ENCODE data around the gene TRIM41.
A peak's percentile ranks its signal among the peaks of the same experiment; 100 is the strongest.
"Not testable (repeated sequence)": the region's sequence is repeated elsewhere in the genome, so short reads cannot be mapped to it uniquely, and the experiment has no call there.

TRIM41 gene

GRCh38 chr5:181210148-181210547 lies 12.9 kb upstream of the TRIM41 start:
- DNase-seq (ENCODE audit: low read depth in 2 of 2): not testable (repeated sequence)

- DNase-seq (ENCODE audit: low read depth in 2 of 2): not testable (repeated sequence)
These were observed 12.4 kb upstream of the TRIM41 start for GRCh38 chr5:181210698-181211097.

GRCh38 chr5:181211208-181211607 lies 11.9 kb upstream of the TRIM41 start:
- DNase-seq (ENCODE audit: low read depth in 2 of 2): no peak

DNA sequence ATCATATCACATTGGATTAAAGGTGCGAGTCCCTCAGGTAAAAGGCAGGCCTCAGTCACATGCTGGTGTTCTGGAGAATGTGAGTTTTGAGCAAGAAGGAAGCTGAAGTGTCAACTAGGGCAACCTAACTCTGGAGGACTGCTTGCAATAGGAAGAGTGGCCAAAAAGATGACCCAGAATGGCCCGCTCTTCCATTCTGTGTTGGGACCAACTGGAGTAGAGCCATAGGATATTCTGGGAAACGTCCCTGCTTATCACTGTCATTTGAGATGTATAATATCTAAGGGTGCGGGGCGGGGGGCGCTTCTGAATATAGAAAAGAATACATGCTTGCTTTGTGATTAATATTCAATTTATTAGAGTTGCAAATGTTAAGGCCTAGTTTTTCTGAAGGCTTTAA lies 11.0 kb upstream of the TRIM41 start:
- DNase-seq (ENCODE audit: low read depth in 2 of 2): no peak

GRCh38 chr5:181212934-181213333 lies 10.1 kb upstream of the TRIM41 start:
- DNase-seq (ENCODE audit: low read depth in 2 of 2): no peak

- DNase-seq (ENCODE audit: low read depth in 2 of 2): not testable (repeated sequence)
These were observed 8.8 kb upstream of the TRIM41 start for GRCh38 chr5:181214249-181214648.

GRCh38 chr5:181215997-181216989 lies 6.8 kb upstream of the TRIM41 start:
- no peak for DNase-seq (ENCODE audit: low read depth in 2 of 2)

GRCh38 chr5:181217111-181217802 lies 5.8 kb upstream of the TRIM41 start:
- DNase-seq (ENCODE audit: low read depth in 2 of 2): peak; percentile 37 to 44

- no peak for DNase-seq (ENCODE audit: low read depth in 2 of 2)
These were observed 5.3 kb upstream of the TRIM41 start for GRCh38 chr5:181217803-181218062.

- no peak for DNase-seq (ENCODE audit: low read depth in 2 of 2)
These were observed 4.3 kb upstream of the TRIM41 start for GRCh38 chr5:181218795-181219124.

GRCh38 chr5:181219262-181220177 lies 3.6 kb upstream of the TRIM41 start:
- DNase-seq (ENCODE audit: low read depth in 2 of 2): no peak

DNA sequence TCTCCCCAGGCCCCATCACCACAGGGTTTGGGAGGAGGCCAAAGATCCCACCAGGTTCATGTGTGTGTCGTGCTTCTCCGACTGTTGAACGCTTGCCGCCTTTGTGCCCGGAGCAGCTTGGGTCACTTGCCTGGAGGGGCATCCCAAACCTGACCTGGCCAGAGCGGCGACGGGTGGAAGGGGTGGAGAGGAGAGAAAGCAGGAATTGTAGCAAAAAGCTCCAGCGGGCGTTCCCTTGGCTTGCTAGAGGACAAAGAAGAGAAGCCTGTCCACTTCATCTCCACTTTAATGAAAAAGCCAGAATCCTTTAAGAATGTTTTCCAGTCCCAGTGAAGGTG lies 2.9 kb upstream of the TRIM41 start:
- DNase-seq (ENCODE audit: low read depth in 2 of 2): no peak

- peak in 1 of 2 donors; percentile 43 for DNase-seq (ENCODE audit: low read depth in 2 of 2)
These were observed 1.8 kb upstream of the TRIM41 start for GRCh38 chr5:181221105-181221791.

DNA sequence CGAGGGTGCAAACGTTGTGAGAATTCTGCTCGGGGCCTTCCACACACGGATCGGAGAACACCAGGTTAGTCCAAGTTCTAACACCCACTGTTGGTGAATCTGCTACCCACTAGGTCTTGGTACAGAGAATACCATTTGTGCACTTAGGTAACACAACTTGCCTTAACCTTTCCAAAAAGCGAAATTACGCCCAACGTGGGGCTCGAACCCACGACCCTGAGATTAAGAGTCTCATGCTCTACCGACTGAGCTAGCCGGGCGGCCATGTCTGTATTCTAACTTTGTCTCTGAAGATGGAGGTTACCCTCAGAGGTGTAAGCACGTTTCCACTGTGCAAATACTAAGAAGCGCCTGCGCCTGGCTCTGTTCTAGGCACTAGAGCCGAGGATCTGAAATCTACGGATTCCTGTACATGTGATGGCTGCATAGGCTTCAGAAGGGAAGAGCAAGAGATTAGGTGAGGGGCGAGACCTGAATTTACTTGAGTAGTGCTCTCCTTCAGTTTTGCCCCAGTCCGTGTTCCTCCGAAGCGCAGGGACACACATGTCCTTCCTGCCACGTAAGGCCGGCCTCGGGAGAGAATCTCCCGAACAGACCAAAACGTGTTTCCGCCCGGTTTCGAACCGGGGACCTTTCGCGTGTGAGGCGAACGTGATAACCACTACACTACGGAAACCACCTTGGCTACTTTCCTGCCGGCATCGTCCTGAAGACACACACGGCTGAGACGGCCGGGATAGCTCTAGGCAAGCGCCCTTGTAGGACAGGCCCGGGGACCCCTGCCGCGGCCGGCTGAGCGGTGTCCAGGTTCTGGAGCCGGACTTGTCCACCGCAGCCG lies 1.1 kb upstream of the TRIM41 start:
- DNase-seq (ENCODE audit: low read depth in 2 of 2): peak; percentile 88 to 94

- no peak for DNase-seq (ENCODE audit: low read depth in 2 of 2)
These were observed 437 bp upstream of the TRIM41 start for GRCh38 chr5:181222630-181223057.

- DNase-seq (ENCODE audit: low read depth in 2 of 2): no peak
These were observed 778 bp downstream of the TRIM41 start for GRCh38 chr5:181223729-181224389.

- no peak for DNase-seq (ENCODE audit: low read depth in 2 of 2)
These were observed 1.5 kb downstream of the TRIM41 start for GRCh38 chr5:181224390-181225229.

DNA sequence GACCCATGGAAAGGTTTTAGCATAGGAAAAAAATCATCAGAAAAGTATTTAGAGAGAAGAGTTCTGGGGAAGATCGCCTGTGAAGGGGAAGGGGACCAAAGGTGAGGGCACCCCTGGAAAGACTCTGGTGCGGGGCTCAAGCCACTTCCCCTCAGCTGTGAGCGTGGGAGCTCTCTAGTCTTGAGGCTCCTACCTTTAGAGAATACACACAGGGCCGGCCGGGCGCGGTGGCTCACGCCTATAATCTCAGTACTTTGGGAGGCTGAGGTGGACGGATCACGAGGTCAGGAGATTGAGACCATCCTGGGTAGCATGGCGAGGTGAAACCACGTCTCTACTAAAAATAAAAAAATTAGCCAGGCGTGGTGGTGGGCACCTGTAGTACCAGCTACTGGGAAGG lies 6.9 kb downstream of the TRIM41 start:
- no peak for DNase-seq (ENCODE audit: low read depth in 2 of 2)

GRCh38 chr5:181230551-181230950 lies 7.5 kb downstream of the TRIM41 start:
- DNase-seq (ENCODE audit: low read depth in 2 of 2): no peak
